Fibroblast of skin of abdomen (primary cell): ENCODE data around the gene ANKDD1A. TPM values are rescaled to one million over a fixed set of nuclear protein-coding genes. Genes with fewer than 3 reads are reported as not detected.

Experiments used
- DNase-seq: peaks from one replicate; pipeline ENCODE4 v3.0.0-alpha.2; 2013
- polyA plus RNA-seq, 2 experiments: library from polyadenylated mRNA; unstranded; fragments of 120-200 nt; gene quantifications; one replicate each; pipeline ENCODE4 v1.2.1, GENCODE V29; 2013; ENCODE audit not compliant: insufficient read length in 2 of 2

The ANKDD1A gene
- 3.4 TPM for polyA plus RNA-seq (2013, experiment 1 of 2; ENCODE audit: insufficient read length)
- polyA plus RNA-seq (2013, experiment 2 of 2; ENCODE audit: insufficient read length) = 3.5 TPM

- peak; percentile 51 for DNase-seq
Observed at GRCh38 chr15:64911311-64912186, at the start of gene ANKDD1A. ANKDD1A (plus strand) TSS chr15:64911902; CDS start chr15:64911931, 29 bp downstream.

DNA sequence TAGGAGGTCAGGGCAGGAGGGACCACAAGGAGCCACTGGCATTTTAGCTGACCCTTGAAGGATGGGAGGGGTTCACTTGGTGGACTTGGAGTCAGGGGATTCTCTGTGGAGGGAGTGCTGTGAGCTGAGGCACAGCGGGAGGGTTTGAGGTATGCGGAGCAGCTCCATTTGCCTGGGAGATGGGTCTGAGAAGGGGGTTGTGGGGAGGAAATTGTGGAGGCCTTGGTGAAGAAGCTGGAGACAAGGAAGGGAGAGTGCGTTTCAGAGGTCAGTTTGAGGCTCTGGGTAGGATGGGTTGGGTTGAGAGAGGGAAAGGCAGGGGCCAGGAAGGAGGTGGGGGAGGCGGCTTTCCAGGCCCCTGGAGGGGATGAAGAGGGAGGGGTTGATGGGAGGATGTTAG, 49.7 kb upstream of the ANKDD1A start:
- no peak for DNase-seq

- DNase-seq = no peak
Observed at GRCh38 chr15:64862408-64862807, 49.3 kb upstream of the ANKDD1A start.

GRCh38 chr15:64864068-64864467, 47.6 kb upstream of the ANKDD1A start:
- no peak for DNase-seq

- DNase-seq = no peak
Observed at GRCh38 chr15:64865126-64865997, 46.3 kb upstream of the ANKDD1A start.

GRCh38 chr15:64865998-64866520, 45.6 kb upstream of the ANKDD1A start:
- peak; percentile 94 for DNase-seq

DNA sequence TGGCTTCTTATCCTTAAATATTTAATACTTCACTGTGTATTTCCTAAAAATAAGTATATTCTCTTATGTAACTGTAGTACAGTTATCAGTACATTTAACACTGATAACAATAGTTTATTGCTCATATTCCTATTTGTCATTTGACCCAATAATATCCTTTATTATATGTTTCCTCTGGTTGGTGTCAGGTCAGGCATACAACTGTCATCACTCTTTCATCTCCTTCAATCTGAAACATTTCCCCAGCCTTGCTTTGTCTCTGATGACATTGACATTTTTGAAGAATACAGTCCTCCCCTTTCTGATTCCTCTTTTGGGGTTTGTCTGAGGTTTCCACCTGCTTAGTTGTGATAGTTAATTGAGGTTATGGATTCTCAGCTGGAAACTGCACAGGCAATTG, 42.2 kb upstream of the ANKDD1A start:
- no peak for DNase-seq

DNA sequence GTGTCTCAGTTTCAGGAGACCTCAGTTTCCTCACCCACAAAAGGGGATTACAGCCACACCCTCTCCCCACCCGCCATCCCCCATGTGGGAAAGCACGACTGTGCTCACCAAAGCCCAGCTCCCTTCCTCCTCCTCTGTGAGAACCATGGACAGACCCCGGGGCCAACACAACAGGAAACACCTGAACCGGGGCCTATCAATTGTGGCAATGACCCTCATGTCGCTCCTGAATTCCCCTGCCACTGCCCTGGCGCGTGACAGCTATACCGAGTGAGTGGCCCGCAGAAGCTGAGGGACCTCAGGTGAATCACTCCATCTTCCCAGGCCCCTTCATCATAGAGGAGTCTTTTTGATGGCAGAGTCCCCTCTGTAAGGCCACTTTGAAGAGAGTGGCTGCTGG, 41.3 kb upstream of the ANKDD1A start:
- DNase-seq = no peak

- DNase-seq = no peak
Observed at GRCh38 chr15:64875641-64876223, 36.0 kb upstream of the ANKDD1A start.

GRCh38 chr15:64877435-64877834, 34.3 kb upstream of the ANKDD1A start:
- no peak for DNase-seq

GRCh38 chr15:64878705-64879104, 33.0 kb upstream of the ANKDD1A start:
- DNase-seq = no peak

DNA sequence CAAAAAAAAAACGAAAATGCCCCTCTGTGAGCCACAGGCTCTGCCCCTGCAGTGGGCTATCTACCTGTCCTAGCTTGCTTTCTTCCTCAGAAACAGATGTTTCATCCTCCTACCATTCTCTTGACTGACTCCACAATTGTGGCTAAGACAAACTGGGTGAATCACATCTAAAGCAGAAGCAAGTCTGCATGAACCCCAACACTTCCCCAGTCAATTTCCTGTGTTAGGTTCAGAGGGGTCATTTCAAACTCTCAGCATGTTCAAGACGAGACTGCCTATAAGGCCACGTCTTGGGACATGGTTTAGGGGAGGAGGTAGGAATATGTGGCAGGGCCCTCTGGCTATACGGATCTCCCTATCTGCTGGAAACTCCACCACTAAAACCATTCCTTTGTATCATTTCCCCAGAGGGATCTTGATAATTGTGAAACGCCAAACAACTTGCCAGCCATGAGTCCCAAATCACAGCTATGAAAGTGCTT, 28.6 kb upstream of the ANKDD1A start:
- no peak for DNase-seq

GRCh38 chr15:64883997-64884511, 27.6 kb upstream of the ANKDD1A start:
- DNase-seq = peak; percentile 86

- DNase-seq = no peak
Observed at GRCh38 chr15:64884679-64885078, 27.0 kb upstream of the ANKDD1A start.

DNA sequence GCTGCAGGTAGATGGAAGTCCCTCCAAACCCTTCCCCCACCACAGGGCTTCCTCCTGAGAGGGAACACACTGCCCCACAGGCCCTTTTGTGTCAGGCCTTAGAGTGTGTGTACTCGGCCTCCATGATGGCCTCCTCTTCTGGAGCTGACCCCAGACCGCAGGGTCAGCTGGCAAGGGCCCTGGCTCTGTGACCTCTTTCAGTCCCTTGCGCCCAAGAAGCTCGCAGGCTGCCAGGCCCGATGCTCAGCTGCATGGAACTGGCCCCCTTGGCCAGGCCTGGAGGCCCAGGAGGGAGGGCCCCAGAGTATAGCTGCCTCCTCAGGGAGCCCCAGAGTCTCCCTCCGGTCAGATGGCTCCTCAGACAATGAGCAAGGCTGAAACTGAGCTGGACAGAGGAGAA, 23.4 kb upstream of the ANKDD1A start:
- no peak for DNase-seq

- no peak for DNase-seq
Observed at GRCh38 chr15:64891561-64891960, 20.1 kb upstream of the ANKDD1A start.

GRCh38 chr15:64892847-64893403, 18.8 kb upstream of the ANKDD1A start:
- DNase-seq = no peak

DNA sequence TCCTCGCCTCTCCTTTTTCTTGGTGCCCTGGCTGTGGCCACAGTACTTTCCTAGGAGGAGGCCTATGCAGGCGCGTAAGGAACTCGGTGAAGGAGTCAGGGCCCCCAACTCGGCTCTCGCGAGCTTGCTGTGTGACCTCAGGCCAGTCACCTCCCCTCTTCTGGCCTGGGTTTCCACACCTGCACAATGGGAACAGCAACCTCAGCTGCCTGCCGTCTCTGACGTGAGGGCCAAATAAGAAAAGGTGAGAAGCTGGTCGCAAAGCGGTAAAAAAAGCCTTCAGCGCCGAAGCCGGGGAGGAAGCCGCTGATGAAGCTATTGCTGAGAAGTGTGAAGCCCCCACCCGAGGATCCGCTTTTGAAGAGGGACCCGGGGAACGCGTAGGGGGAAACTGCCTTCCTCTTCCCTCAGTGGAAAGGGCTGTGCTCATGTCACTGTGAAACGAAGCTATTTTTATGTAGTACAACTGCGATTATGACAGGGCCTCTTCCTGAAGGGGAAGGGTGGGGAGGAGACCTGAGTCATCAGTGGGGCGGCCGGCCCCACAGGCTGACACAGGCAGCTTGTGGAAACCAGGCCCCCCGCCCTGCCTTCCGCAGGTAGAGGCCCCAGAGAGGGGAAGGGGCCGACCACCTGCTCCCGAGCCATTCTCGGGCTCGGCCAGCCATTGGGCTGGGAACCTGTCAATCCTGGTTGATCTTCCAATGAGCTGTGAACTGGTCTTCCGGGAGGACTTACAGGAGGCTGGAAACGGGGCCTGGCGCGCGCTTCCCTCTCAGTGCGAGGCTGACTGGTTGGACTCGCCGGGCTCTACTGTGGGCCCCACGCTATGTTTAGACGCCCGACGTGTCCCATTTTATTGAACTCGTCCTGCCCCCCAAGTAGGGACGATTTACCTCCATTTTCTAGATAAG, 18.0 kb upstream of the ANKDD1A start:
- DNase-seq = peak; percentile 97

DNA sequence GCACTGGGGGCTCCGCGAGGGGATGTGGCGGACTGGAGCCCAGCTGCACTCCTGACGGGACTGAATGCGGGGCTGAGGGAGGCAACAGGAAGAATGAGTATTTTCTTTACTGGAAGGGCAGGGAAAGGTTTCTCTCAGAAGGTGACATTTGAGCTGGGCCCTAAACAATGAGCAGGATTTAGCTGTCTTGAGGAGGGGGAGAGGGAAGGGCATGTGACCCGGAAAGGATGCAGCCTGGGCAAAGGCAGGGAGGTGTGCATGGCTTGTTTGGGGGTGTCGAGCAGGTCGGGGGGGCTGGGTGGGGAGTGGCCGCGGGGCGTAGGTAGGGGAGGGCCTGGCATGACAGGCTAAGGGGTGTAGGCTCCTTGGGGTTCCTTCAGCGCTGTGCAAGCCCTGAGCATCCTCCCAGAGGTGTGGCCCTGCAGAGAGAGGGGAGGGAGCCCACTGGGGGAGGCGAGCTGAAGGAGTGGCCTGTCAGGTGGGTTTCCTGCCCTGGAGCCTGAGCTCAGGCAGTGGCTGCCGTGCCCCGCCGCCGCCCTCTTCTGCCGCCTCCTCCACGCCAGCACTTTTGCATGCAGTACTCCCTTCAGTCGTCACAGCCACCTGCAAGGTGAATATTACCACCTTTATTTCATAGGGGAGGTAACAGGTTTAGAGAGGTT, 17.2 kb upstream of the ANKDD1A start:
- DNase-seq = no peak
